ENCODE measurements around the gene ADORA2B. TPM values are rescaled to one million over a fixed set of nuclear protein-coding genes. Genes with fewer than 3 reads are reported as not detected.
"Not testable (repeated sequence)": the region's sequence is repeated elsewhere in the genome, so short reads cannot be mapped to it uniquely, and the experiment has no call there.

Gene ADORA2B
- total RNA-seq (2022) (1.5 and 2.5 TPM in 2 replicates), Bru-seq, nascent RNA (percentile 45 among the genes with signal in this experiment), BruChase-seq, experiment 1, labeled RNA remaining after a 2-hour chase (percentile 45 among the genes with signal in this experiment), BruChase-seq, experiment 2, labeled RNA remaining after a 6-hour chase (percentile 44 among the genes with signal in this experiment)
- long read RNA-seq, partial matches to known transcripts, result 0 of 4 reads
- long read RNA-seq, other reads (novel, unspliced or antisense), result 0 of 4 reads

- no peaks in the 10 kb centered on the region for H3K27me3 Mint-ChIP-seq (ENCODE audit: insufficient read depth, unreplicated experiment)
- no peaks in the 10 kb centered on the region for H3K36me3 Mint-ChIP-seq (ENCODE audit: insufficient read depth, unreplicated experiment)
- CTCF ChIA-PET, result interaction anchor here (0.6 to 1.9 kb wide), 3 partner anchors 54 to 294 kb away, joined by 3 to 19 read pairs (median 4); partner anchors contain the start of genes TTC19 and ZSWIM7
- H3K4me1 Mint-ChIP-seq (ENCODE audit: low read depth, unreplicated experiment), result no peaks in the 10 kb centered on the region
- H3K4me3 ChIP-seq (ENCODE audit: low read depth, low read length), result peak within 1 kb of the TSS; percentile 67
- no peak within 1 kb of the TSS for H3K27ac Mint-ChIP-seq (ENCODE audit: unreplicated experiment)
- intact Hi-C loops (cut with micrococcal nuclease; ENCODE audit: unreplicated experiment), result loop anchor here (1.0 kb wide), 1 partner anchor 53 kb away; no protein-coding TSS in a partner anchor
- TF ChIP-seq CTCF (IDR thresholded peaks at IDR 0.05; ENCODE audit: insufficient read depth in 1 of 2, low read depth in 1 of 2, low read length in 1 of 2, severe bottlenecking in 1 of 2, unreplicated experiment in 1 of 2), result peak; percentile 43 to 46
- no TSS peak for BruUV-seq (replicated peaks)
- H3K9me3 Mint-ChIP-seq (ENCODE audit: unreplicated experiment), result no peaks in the 10 kb centered on the region
- H3K9me3 ChIP-seq, result no peaks in the 10 kb centered on the region
- DNase-seq, result peak; percentile 53 to 73
- no peaks in the 10 kb centered on the region for H3K36me3 ChIP-seq (ENCODE audit: control insufficient read depth, insufficient read depth, low read length)
- peak within 1 kb of the TSS; percentile 66 for H3K4me3 Mint-ChIP-seq (ENCODE audit: unreplicated experiment)
- no peaks in the 10 kb centered on the region for H3K4me1 ChIP-seq
- no peaks in the 10 kb centered on the region for H3K27me3 ChIP-seq (replicated peaks; ENCODE audit: control insufficient read depth, insufficient read depth, low read length)
- POLR2A ChIA-PET, result interaction anchor here (0.9 to 1.0 kb wide), 2 partner anchors 21 to 54 kb away, joined by 4 to 5 read pairs; no protein-coding TSS in a partner anchor
These were observed at the start of gene ADORA2B for GRCh38 chr17:15944759-15945526. Gene ADORA2B, plus strand, starts transcription at chr17:15945130. Its CDS starts 119 bp downstream, at chr17:15945249.

- no TSS peak for BruUV-seq (replicated peaks)
- no peak for TF ChIP-seq CTCF (IDR thresholded peaks at IDR 0.05; ENCODE audit: insufficient read depth in 1 of 2, low read depth in 1 of 2, low read length in 1 of 2, severe bottlenecking in 1 of 2, unreplicated experiment in 1 of 2)
- no peaks in the 10 kb centered on the region for H3K4me1 Mint-ChIP-seq (ENCODE audit: low read depth, unreplicated experiment)
- H3K9me3 ChIP-seq, result no peaks in the 10 kb centered on the region
- no peak overlapping the region for H3K4me3 ChIP-seq (ENCODE audit: low read depth, low read length)
- ChIA-PET CTCF (no interaction called here), POLR2A (no interaction called here)
- DNase-seq, result no peak
- H3K36me3 ChIP-seq (ENCODE audit: control insufficient read depth, insufficient read depth, low read length), result no peaks in the 10 kb centered on the region
- no peaks in the 10 kb centered on the region for H3K36me3 Mint-ChIP-seq (ENCODE audit: insufficient read depth, unreplicated experiment)
- peaks cover 8% of the 10 kb centered on the region for H3K4me1 ChIP-seq
- no peaks in the 10 kb centered on the region for H3K9me3 Mint-ChIP-seq (ENCODE audit: unreplicated experiment)
- H3K27me3 Mint-ChIP-seq (ENCODE audit: insufficient read depth, unreplicated experiment), result no peaks in the 10 kb centered on the region
- H3K27me3 ChIP-seq (replicated peaks; ENCODE audit: control insufficient read depth, insufficient read depth, low read length), result no peaks in the 10 kb centered on the region
- intact Hi-C loops (cut with micrococcal nuclease; ENCODE audit: unreplicated experiment), result no loop called here
- H3K4me3 Mint-ChIP-seq (ENCODE audit: unreplicated experiment), result no peak overlapping the region
- H3K27ac Mint-ChIP-seq (ENCODE audit: unreplicated experiment), result no peak overlapping the region
These were observed 48.7 kb upstream of the ADORA2B start for GRCh38 chr17:15896277-15896676.

GRCh38 chr17:15896834-15897233, 48.1 kb upstream of the ADORA2B start:
- Histone ChIP-seq H3K9me3 (no peaks in the 10 kb centered on the region), H3K4me1 (peaks cover 8% of the 10 kb centered on the region), H3K27me3 (replicated peaks; ENCODE audit: control insufficient read depth, insufficient read depth, low read length) (no peaks in the 10 kb centered on the region), H3K4me3 (ENCODE audit: low read depth, low read length) (no peak overlapping the region), H3K36me3 (ENCODE audit: control insufficient read depth, insufficient read depth, low read length) (no peaks in the 10 kb centered on the region)
- peaks cover 4% of the 10 kb centered on the region for H3K4me1 Mint-ChIP-seq (ENCODE audit: low read depth, unreplicated experiment)
- H3K9me3 Mint-ChIP-seq (ENCODE audit: unreplicated experiment), result no peaks in the 10 kb centered on the region
- POLR2A ChIA-PET, result no interaction called here
- no peaks in the 10 kb centered on the region for H3K27me3 Mint-ChIP-seq (ENCODE audit: insufficient read depth, unreplicated experiment)
- H3K36me3 Mint-ChIP-seq (ENCODE audit: insufficient read depth, unreplicated experiment), result no peaks in the 10 kb centered on the region
- CTCF ChIA-PET, result no interaction called here
- TF ChIP-seq CTCF (IDR thresholded peaks at IDR 0.05; ENCODE audit: insufficient read depth in 1 of 2, low read depth in 1 of 2, low read length in 1 of 2, severe bottlenecking in 1 of 2, unreplicated experiment in 1 of 2), result no peak
- H3K4me3 Mint-ChIP-seq (ENCODE audit: unreplicated experiment), result no peak overlapping the region
- no peak for DNase-seq
- no peak overlapping the region for H3K27ac Mint-ChIP-seq (ENCODE audit: unreplicated experiment)
- BruUV-seq (replicated peaks), result no TSS peak
- intact Hi-C loops (cut with micrococcal nuclease; ENCODE audit: unreplicated experiment), result no loop called here

GRCh38 chr17:15899596-15899995, 45.3 kb upstream of the ADORA2B start:
- H3K4me3 ChIP-seq (ENCODE audit: low read depth, low read length); H3K4me3 Mint-ChIP-seq (ENCODE audit: unreplicated experiment); H3K27ac Mint-ChIP-seq (ENCODE audit: unreplicated experiment); H3K36me3 ChIP-seq (ENCODE audit: control insufficient read depth, insufficient read depth, low read length); BruUV-seq (replicated peaks); DNase-seq; H3K36me3 Mint-ChIP-seq (ENCODE audit: insufficient read depth, unreplicated experiment); H3K27me3 ChIP-seq (replicated peaks; ENCODE audit: control insufficient read depth, insufficient read depth, low read length); H3K4me1 ChIP-seq; H3K9me3 ChIP-seq; H3K9me3 Mint-ChIP-seq (ENCODE audit: unreplicated experiment); H3K27me3 Mint-ChIP-seq (ENCODE audit: insufficient read depth, unreplicated experiment); POLR2A ChIA-PET; CTCF ChIA-PET; intact Hi-C loops (cut with micrococcal nuclease; ENCODE audit: unreplicated experiment); H3K4me1 Mint-ChIP-seq (ENCODE audit: low read depth, unreplicated experiment): not testable (repeated sequence)
